Stimulated activated effector memory CD8-positive, alpha-beta T cell treated with anti-CD3 and anti-CD28 coated beads, Interleukin-12 subunit alpha, Interleukin-12 subunit beta, amount 100 ng/mL, for 72 hours (primary cell): ENCODE results near the gene PLEKHA1.

ENCODE experiments used
- ATAC-seq: fragments of 150-1000 bp; cut with Tn5 transposase; 2 replicates; pipeline ENCODE4 v1.10.0; 2021
- DNase-seq, 2 donors: peaks; one replicate each; pipeline ENCODE4 v3.0.0; 2021 to 2022; ENCODE audit warnings: low spot score in 2 of 2
- H3K27ac Mint-ChIP-seq: one replicate; pipeline ENCODE4 v1.8.0; 2022; ENCODE audit warnings: mild to moderate bottlenecking, mixed read lengths
- H3K36me3 Mint-ChIP-seq: one replicate; pipeline ENCODE4 v1.8.0; 2022; ENCODE audit warnings: mild to moderate bottlenecking, mixed read lengths
- H3K4me1 Mint-ChIP-seq: one replicate; pipeline ENCODE4 v1.8.0; 2022; ENCODE audit warnings: mixed read lengths
- H3K4me3 Mint-ChIP-seq: one replicate; pipeline ENCODE4 v1.8.0; 2022; ENCODE audit warnings: mild to moderate bottlenecking, mixed read lengths
- H3K9me3 Mint-ChIP-seq: one replicate; pipeline ENCODE4 v1.8.0; 2022; ENCODE audit warnings: mixed read lengths

Gene PLEKHA1

DNA sequence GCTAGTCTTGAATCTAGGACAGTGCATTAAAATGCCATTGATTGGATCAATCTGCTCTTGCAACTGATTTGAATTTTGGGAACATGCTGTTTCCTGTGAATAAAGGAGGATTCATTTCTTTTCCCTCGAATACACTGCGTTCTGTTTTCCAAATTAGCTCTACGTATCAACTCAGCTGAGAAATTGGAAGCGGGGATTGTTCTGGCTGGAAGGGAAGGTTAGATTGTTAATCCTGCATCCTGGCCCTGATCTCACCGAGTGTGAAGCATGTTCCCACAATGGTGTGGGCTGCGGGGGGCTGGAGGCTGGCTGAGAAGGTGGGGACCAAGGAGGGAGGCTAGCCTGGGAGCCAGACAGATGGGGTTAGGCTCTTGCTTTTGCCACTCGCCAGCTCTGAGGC is 104.5 kb downstream of the PLEKHA1 start:
- H3K27ac Mint-ChIP-seq: no peak overlapping the region
- H3K4me3 Mint-ChIP-seq: no peak overlapping the region
- H3K36me3 Mint-ChIP-seq: no peaks in the 10 kb centered on the region
- DNase-seq: no peak
- ATAC-seq: no peak
- peaks cover 3% of the 10 kb centered on the region for H3K9me3 Mint-ChIP-seq
- H3K4me1 Mint-ChIP-seq: peaks cover 6% of the 10 kb centered on the region

DNA sequence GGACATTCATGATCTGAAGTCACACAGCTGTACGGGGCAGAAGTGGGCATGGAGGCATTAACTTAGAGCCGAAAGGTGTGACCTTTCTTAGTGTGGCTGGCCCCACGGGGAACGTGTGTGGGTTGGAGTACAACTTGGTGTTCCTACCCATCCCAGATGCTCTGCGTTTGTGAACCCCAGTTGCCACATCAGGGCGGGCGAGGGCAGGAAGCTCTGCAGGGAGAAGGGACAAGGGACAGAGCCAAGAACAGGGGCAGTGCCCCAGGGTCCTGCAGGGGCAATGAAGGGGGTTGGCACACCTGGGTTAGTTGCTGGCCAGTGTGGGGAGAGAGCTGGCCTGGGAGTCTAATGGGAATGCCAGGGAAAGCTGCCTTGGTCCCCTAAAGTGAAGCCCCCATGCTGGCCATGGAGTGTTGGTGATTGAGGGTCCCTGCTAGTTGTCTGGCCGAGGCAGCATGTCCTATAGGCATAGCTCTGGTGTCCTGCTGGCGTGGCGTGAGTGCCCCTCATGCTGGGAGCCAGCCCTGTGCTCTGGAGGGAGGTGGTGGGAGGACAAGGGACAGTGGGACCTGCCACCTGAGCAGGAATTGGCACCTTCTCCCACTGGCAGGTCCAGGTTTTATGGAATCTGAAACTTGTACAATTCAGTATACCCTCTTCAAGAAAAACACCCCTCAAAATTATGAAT is 105.8 kb downstream of the PLEKHA1 start:
- H3K4me3 Mint-ChIP-seq: no peak overlapping the region
- no peak for ATAC-seq
- no peak for DNase-seq
- H3K9me3 Mint-ChIP-seq: peaks cover 3% of the 10 kb centered on the region
- H3K36me3 Mint-ChIP-seq: no peaks in the 10 kb centered on the region
- no peaks in the 10 kb centered on the region for H3K4me1 Mint-ChIP-seq
- no peak overlapping the region for H3K27ac Mint-ChIP-seq

DNA sequence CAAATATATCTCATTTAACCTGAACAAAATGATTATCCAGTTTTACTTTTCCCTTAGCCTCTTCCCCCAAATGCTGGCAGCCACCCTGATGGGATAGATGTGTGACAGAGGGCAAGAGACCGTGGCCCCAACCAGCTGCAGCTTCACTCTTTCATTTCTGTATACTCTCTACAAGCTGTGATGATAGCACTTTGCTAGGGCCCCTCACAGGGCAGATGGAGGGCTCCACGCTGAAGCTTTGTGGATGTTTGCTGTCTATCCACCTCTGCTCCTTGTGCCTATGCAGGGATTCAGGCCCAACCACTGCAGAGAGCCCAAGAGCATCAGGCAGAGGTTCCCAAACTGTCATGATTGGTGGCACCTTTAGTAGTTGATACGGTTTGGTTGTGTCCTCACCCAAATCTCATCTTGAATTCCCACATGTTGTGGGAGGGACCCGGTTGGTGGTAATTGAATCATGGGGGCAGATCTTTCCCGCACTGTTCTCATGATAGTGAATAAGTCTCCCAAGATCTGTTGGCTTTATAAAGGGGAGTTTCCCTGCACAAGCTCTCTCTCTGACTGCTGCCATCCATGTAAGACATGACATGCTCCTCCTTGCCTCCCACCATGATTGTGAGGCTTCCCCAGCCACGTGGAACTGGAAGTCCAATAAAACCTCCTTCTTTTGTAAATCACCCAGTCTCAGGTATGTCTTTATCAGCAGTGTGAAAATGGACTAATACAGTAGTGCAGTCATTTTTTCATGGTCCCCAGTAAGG is 107.0 kb downstream of the PLEKHA1 start:
- no peak overlapping the region for H3K27ac Mint-ChIP-seq
- no peak for ATAC-seq
- no peaks in the 10 kb centered on the region for H3K36me3 Mint-ChIP-seq
- peaks cover 3% of the 10 kb centered on the region for H3K9me3 Mint-ChIP-seq
- no peak for DNase-seq
- no peak overlapping the region for H3K4me3 Mint-ChIP-seq
- H3K4me1 Mint-ChIP-seq: peaks cover 4% of the 10 kb centered on the region
